HG03064 (cell line): Measurements from ENCODE around the gene PRSS2.

Experiments
- ATAC-seq: cut with Tn5 transposase; IDR thresholded peaks from one replicate; pipeline ENCODE4 v1.9.1; 2021; ENCODE audit warnings: low read depth; ENCODE audit not compliant: unreplicated experiment

The PRSS2 gene

GRCh38 chr7:142784716-142785115, 13.9 kb downstream of the PRSS2 start:
- ATAC-seq, result no peak

- ATAC-seq, result no peak
These were observed 15.1 kb downstream of the PRSS2 start for GRCh38 chr7:142785841-142786250.

- ATAC-seq, result no peak
These were observed 16.4 kb downstream of the PRSS2 start for GRCh38 chr7:142787034-142787768.

- no peak for ATAC-seq
These were observed 17.0 kb downstream of the PRSS2 start for GRCh38 chr7:142787783-142788182.

GRCh38 chr7:142788303-142789289, 17.8 kb downstream of the PRSS2 start:
- ATAC-seq, result no peak

GRCh38 chr7:142789441-142789840, 18.7 kb downstream of the PRSS2 start:
- ATAC-seq, result no peak

- ATAC-seq, result no peak
These were observed 19.3 kb downstream of the PRSS2 start for GRCh38 chr7:142790056-142790455.

- no peak for ATAC-seq
These were observed 19.8 kb downstream of the PRSS2 start for GRCh38 chr7:142790555-142790954.

- no peak for ATAC-seq
These were observed 20.7 kb downstream of the PRSS2 start for GRCh38 chr7:142791502-142791901.

- ATAC-seq, result no peak
These were observed 21.4 kb downstream of the PRSS2 start for GRCh38 chr7:142792129-142792528.

- no peak for ATAC-seq
These were observed 21.8 kb downstream of the PRSS2 start for GRCh38 chr7:142792593-142792992.

GRCh38 chr7:142793156-142793555, 22.4 kb downstream of the PRSS2 start:
- no peak for ATAC-seq

GRCh38 chr7:142795339-142795863, 24.6 kb downstream of the PRSS2 start:
- no peak for ATAC-seq

- ATAC-seq, result no peak
These were observed 25.3 kb downstream of the PRSS2 start for GRCh38 chr7:142796001-142796500.

- ATAC-seq, result peak; percentile 39
These were observed 26.0 kb downstream of the PRSS2 start for GRCh38 chr7:142796501-142797390.

GRCh38 chr7:142797391-142798377, 26.9 kb downstream of the PRSS2 start:
- peak; percentile 28 for ATAC-seq

- ATAC-seq, result no peak
These were observed 28.0 kb downstream of the PRSS2 start for GRCh38 chr7:142798451-142799436.

- ATAC-seq, result no peak
These were observed 28.7 kb downstream of the PRSS2 start for GRCh38 chr7:142799437-142799835.
